ENCODE data around the gene FCN1.
"Not testable (repeated sequence)": the region's sequence is repeated elsewhere in the genome, so short reads cannot be mapped to it uniquely, and the experiment has no call there.

The FCN1 gene

GRCh38 chr9:134857451-134857850 is 60.3 kb downstream of the FCN1 start:
- DNase-seq (ENCODE audit: low read depth in 1 of 2, low spot score in 1 of 2) = not testable (repeated sequence)

GRCh38 chr9:134855900-134856377 is 61.8 kb downstream of the FCN1 start:
- no peak for DNase-seq (ENCODE audit: low read depth in 1 of 2, low spot score in 1 of 2)
